ENCODE results near the gene MCM6.

MCM6 gene

DNA sequence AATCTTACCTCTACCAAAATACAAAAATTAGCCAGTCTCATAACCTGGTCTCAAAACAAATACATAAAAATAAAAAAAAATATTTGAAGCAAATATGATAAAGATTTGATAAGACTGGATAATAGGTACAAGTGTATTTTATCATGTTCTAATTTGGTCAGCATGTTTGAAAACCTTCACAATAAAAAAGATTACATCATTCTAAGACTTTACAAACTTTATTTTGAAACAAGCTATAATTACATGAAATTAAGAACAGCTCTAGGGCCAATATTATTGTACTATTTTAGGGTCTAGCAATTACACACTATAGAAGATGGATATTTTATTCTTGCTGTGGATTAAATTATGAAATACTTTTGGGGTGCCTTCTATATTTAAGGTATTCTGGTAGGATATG is 29.4 kb upstream of the MCM6 start:
- TF ChIP-seq, protein P1, sequence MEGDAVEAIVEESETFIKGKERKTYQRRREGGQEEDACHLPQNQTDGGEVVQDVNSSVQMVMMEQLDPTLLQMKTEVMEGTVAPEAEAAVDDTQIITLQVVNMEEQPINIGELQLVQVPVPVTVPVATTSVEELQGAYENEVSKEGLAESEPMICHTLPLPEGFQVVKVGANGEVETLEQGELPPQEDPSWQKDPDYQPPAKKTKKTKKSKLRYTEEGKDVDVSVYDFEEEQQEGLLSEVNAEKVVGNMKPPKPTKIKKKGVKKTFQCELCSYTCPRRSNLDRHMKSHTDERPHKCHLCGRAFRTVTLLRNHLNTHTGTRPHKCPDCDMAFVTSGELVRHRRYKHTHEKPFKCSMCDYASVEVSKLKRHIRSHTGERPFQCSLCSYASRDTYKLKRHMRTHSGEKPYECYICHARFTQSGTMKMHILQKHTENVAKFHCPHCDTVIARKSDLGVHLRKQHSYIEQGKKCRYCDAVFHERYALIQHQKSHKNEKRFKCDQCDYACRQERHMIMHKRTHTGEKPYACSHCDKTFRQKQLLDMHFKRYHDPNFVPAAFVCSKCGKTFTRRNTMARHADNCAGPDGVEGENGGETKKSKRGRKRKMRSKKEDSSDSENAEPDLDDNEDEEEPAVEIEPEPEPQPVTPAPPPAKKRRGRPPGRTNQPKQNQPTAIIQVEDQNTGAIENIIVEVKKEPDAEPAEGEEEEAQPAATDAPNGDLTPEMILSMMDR (conservative IDR thresholded peaks at IDR 0.05; ENCODE audit: low read depth, low read length): no peak
- no peak for DNase-seq (ENCODE audit: low read depth)
- H3K4me3 ChIP-seq (ENCODE audit: low read depth, low read length): no peak overlapping the region

DNA sequence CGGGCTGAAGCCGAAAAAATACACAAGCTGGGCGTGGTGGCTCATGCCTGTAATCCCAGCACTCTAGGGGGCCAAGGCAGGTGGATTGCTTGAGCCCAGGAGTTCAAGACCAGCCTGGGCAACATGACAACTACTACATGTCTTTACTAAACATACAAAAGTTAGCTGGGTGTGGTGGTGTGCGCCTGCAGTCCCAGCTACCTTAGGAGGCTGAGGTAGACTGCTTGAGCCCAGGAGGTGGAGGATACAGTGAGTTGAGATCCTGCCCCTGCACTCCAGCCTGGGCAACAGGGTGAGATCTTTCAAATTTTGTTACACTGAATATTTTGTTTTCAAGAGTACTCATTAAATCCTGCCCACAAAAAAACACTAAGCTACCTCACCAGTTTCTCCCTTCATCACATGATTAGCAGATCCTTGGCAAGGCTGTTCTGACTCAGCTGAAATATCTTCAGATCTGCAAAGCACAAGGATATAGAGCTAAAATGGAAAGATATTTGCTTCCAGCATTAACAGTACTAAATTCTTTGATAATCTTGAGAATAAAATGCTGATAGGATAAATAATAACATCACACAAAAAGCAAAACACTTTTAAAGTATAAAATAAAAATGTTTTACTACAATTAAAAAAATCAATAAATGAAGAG is 28.2 kb upstream of the MCM6 start:
- no peak overlapping the region for H3K4me3 ChIP-seq (ENCODE audit: low read depth, low read length)
- TF ChIP-seq, protein P1 (conservative IDR thresholded peaks at IDR 0.05; ENCODE audit: low read depth, low read length): no peak
- peak; percentile 78 for DNase-seq (ENCODE audit: low read depth)

DNA sequence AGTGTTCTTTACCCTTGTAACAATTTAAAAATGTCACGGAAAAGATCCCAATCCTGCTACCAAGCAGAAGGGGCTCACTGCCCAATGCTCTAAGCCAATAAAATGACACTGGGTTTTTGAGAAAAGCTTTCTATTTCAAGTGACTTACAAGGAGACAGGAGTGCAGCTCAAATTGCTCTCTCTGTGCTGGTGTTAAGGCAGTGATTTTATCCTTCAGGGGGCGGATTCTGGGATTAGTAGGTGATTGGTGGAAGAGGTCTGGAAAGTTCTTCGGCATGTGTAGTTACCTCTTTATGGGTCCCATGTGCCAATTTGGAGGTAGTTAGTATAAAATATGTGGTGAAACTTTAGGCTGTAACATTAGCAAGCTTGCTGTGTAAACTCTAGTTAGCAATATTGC is 27.4 kb upstream of the MCM6 start:
- H3K4me3 ChIP-seq (ENCODE audit: low read depth, low read length): no peak overlapping the region
- TF ChIP-seq, protein P1 (conservative IDR thresholded peaks at IDR 0.05; ENCODE audit: low read depth, low read length): no peak
- no peak for DNase-seq (ENCODE audit: low read depth)

DNA sequence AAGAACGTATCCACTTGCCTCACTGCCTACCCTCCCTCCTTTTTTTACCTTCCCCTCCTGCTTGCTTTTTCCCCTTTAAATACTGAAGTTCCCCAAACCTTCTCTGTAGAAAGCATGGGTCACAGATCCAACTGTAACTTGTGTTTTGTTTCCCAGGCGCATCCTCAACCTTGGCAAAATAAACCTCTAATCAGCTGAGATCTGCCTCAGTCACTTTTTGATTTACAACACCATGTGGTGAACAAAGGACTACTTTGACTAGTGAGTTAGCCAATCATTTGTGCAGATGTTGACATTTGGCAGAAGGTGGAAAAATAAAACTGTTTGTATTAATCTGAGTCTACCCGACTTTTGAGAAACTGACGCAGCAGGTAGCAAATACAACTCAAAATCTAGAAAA is 23.3 kb upstream of the MCM6 start:
- no peak for DNase-seq (ENCODE audit: low read depth)
- no peak overlapping the region for H3K4me3 ChIP-seq (ENCODE audit: low read depth, low read length)
- TF ChIP-seq, protein P1 (conservative IDR thresholded peaks at IDR 0.05; ENCODE audit: low read depth, low read length): no peak

DNA sequence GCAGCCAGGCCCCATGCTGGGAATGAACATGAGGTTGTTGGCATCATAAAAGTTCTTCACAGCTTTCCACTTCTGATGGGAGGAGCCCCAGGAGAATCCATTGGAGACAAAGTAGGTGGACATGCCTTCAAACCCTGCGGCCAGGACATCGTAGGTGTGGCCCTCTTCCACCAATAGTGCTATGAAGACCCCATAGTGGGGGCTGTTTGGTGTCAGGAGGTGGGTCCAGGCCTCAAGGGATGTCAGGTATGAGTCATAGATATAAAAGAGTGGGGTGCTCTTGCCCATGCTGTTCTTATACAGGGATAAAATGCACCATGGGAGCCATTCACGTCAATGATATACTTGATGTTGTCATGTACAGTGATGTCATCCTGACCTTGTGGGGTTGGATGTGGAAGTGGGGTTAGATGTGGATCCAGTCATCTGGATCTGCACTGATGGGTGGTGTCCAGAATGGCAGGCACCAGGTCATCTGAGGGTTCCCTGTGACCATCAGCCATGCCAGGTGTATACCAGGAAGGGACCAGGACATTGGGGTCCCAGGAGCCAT is 22.1 kb upstream of the MCM6 start:
- H3K4me3 ChIP-seq (ENCODE audit: low read depth, low read length): no peak overlapping the region
- DNase-seq (ENCODE audit: low read depth): no peak
- TF ChIP-seq, protein P1 (conservative IDR thresholded peaks at IDR 0.05; ENCODE audit: low read depth, low read length): no peak

DNA sequence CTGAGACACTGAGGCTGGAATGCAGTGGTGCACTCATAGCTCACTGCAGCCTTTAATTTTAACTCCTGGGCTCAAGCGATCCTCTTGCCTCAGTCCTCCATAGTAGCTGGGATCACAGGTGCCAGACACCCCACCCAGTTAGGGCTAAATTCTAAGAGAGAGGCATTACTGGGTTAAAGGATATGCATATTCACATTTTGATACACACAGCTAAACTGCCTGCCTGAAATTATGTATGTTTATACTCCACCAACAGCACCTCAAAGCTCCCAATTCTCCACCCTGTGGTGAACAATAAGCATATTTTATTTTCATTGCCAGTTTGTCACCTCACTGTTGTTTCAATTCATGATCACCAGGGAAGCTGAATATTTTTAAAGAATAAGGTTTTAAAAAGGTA is 18.7 kb upstream of the MCM6 start:
- TF ChIP-seq, protein P1 (conservative IDR thresholded peaks at IDR 0.05; ENCODE audit: low read depth, low read length): no peak
- H3K4me3 ChIP-seq (ENCODE audit: low read depth, low read length): no peak overlapping the region
- DNase-seq (ENCODE audit: low read depth): no peak

DNA sequence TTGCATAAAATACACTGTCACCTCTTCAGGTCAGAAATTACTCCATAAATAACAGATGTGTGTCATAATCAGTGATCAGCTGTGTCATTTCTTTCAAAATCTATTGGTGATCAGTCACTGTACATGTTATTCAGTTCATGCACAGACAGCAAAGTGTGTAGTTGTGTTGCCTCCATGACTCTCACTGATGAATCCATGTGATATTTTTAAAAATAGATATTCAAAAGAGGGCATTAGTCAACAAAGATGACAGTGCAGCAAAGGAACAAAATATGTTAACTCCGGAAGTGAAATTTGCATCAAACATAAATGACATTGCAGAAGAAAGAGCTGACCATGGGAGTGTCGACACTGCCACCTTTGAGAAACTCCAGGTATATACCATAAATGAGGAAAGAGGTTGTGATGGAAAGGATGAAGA is 17.1 kb upstream of the MCM6 start:
- no peak for DNase-seq (ENCODE audit: low read depth)
- TF ChIP-seq, protein P1 (conservative IDR thresholded peaks at IDR 0.05; ENCODE audit: low read depth, low read length): no peak
- no peak overlapping the region for H3K4me3 ChIP-seq (ENCODE audit: low read depth, low read length)

Data from choroid plexus epithelial cell (primary cell).